HG02623 (cell line): ENCODE data around the gene VTN.

Source experiments
- ATAC-seq: cut with Tn5 transposase; IDR thresholded peaks from one replicate; pipeline ENCODE4 v1.9.1; 2021; ENCODE audit warnings: moderate library complexity; ENCODE audit not compliant: unreplicated experiment

The VTN gene

DNA sequence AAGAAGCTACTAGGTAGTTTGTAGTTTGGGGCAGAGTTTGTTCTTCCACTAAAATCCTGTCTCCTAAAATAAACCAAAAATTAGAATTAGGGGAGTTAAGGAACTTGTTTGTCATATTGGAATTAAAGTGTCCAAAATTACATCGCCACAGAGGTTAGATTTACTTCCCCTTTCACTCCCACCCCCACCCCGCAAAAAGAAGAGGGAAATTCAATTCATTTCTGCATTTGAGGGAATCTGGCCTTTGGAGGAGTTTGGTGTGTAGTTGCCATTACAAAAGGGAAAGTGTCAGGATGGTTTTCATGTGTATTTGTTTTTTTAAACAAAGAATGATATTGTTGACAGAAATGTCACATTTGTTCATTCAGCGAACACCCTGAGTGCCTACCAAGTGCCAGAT is 45.3 kb downstream of the VTN start:
- ATAC-seq: no peak

DNA sequence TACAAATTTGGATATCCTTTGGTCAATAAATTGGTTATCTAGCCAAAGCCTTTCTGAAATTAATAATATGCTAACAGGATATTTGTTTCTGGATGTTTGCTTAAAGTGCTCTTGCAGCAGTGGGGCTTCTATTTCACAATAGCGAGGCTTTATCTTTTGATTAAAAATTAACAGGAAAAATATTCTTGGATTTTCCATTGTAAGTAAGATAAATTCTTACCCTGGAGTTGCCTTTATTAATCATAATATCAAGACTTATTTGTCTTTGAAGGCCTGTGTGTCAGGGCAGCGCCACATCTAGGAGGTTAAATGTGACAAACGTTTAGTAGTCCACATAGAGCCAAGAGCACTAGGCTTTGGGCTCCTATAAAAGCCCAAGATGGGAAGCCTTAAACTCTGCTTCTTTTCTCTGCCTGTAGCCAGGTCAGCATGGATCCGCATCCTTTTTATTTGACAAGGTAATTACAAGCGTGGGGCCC is 45.8 kb downstream of the VTN start:
- ATAC-seq: no peak

DNA sequence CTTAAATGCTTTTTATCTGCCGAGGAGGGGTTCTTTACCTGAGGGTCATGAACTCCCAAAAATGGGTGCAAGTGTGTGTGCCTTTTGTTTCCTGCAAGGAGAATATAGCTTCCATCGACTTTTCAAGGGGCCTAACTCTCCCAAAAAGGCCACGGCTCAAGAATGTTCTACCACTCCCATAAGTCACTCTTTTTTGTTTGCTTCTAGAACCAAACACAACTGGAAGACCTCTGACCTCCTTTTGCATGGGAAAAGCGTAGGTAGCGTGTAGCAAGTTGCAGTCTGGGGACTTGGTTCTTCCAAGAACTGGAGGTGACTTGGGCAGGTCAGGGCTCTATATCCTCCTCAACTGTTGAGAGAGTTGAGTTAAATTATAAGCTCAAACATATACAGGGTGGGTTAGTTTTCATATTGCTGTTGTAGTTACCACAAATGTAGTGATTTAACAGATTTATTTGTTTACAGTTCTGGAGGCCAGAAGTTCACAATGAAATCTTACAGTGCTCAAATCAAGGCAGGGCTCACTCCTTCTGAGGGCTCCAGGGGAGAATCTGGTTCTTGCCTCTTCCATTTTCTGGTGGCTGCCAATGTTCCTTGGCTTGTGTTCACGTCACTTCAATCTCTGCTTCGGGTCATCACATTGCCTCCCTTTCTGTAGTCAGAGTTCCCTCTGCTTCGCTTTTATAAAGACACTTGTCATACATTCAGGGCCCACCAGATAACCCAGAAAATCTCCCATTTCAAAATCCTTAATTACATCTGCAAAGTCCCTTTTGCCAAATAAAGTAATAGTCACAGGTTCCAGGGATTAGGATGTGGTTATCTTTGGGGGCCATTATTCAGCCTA is 49.7 kb downstream of the VTN start:
- ATAC-seq: no peak

DNA sequence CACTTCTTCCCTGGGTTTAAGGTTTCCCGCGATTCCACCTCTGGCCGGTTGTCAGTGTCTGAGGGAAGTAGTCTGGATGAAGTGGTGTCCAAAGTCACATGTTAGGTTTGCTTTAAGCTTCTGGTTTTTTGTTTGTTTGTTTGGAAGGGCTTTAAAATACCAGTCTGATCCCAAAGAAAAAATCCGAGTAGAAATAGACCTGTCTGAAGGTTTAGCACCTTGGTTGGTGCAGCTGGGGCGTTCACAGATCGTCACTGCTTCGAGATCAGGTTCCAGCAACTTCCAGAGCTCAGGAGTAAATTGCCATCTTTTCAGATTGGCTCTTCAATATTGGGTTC is 50.5 kb downstream of the VTN start:
- no peak for ATAC-seq

DNA sequence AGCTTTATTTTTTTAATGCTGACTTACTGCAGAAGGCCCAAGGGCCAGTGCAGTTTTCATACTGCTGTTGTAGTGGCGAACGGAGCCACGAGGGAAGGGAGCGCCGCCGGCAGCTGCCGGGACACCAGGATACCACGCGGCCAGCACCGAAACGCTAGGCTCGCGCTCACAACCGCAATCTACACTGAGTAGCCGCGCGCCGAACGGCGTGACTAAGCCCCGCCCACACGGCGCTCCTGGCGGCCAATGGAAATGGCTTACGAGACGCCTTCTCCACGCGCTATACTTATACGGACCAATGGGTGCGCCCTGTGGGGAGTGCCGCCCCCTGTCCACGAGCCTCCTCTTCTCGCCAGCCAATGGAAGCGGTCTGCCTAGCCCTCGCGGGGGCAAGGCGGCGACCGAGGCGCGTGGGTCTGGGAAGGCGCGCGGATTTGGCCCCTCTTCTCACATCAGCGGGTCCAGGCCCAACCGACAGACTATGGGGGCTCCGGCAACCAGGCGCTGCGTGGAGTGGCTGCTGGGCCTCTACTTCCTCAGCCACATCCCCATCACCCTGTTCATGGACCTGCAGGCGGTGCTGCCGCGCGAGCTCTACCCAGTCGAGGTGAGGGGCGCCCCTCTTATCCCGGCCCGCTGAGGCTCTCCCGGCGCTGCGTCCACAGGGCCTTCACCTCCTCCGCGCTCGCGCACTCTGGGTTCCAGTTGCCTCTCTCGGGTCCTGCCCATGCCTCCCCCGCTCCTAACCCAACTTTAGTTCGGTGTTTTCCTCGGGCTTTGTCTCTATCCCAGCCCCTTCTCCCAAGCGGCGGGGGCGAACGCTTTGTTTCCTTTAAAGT is 51.1 kb downstream of the VTN start, which contains the start of gene TMEM97:
Gene TMEM97 (plus strand): TSS at position 442 of the 839 bp plus-strand sequence. CDS start 40 bp downstream, at position 482.
- peak; percentile 95 for ATAC-seq

DNA sequence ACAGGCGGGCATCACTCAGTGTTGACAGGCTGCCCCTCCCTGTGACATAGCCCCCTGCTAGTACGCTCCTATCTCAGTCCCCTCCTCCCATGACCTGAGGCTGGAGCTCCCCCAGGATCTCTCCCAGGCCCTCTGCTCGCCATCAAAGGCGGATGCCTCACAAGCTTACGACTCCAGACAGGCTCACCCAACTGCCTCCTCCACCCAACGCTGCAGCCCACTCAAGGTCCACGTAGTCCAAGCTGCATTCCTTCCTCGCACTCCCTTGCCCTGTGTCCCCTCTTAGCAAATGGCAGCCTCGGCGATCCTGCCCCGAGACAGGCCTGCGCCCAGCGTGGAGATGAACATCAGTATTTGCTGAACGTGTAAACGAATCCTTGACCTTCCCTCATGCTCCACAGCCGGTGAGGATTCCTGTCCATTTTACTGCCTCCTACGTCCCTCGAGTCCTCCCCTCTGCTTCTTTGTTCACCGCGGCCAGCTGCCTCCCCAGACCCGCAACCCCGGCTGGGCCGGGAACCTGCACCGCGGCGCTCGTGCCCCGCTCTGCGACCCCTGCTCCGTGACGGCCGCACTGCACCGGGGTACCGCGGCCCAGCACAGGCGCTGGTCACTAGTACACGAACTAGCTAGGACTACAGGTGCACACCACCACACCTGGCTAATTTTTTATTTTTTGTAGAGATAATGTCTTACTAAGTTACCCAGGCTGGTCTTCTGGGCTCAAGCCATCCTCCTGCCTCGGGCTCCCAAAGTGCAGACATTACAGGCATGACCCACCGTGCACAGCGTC is 51.9 kb downstream of the VTN start:
- ATAC-seq: no peak
